HEK293 (cell line): ENCODE data around the gene TTC23.

Source experiments
- GFI1B ChIP-seq: fragments of 450-650 bp; formaldehyde crosslinking; IDR thresholded peaks from 2 replicates; pipeline ENCODE4 v1.5.1; 2016; ENCODE audit warnings: missing biosample characterization, missing genetic modification characterization
- TCF7L2 ChIP-seq: IDR thresholded peaks from 2 replicates; pipeline ENCODE4 v1.6.1; 2011; ENCODE audit warnings: low read depth, mild to moderate bottlenecking, inconsistent platforms, low read length, moderate library complexity, borderline replicate concordance
- ZBTB1 ChIP-seq: fragments of 450-650 bp; formaldehyde crosslinking; IDR thresholded peaks from 2 replicates; pipeline ENCODE4 v1.5.1; 2016; ENCODE audit warnings: missing biosample characterization, missing genetic modification characterization
- ZNF274 ChIP-seq, 2 experiments: fragments of 200-500 bp in 1 of 2; fragments of 450-650 bp in 1 of 2; sonication (Bioruptor generic) in 1 of 2; formaldehyde crosslinking in 1 of 2; IDR thresholded peaks; 2 replicates each; pipeline versions ENCODE4 v1.5.1 to v1.6.1; 2014 to 2016; ENCODE audit warnings: borderline replicate concordance in 1 of 2, inconsistent platforms in 1 of 2, low read length in 1 of 2, missing biosample characterization in 1 of 2, missing genetic modification characterization in 1 of 2
- ZNF404 ChIP-seq: fragments of 450-650 bp; formaldehyde crosslinking; IDR thresholded peaks from 2 replicates; pipeline ENCODE4 v1.5.1; 2017; ENCODE audit warnings: missing biosample characterization, missing genetic modification characterization
- ZNF560 ChIP-seq: fragments of 450-650 bp; formaldehyde crosslinking; IDR thresholded peaks from 2 replicates; pipeline ENCODE4 v1.5.1; 2017; ENCODE audit warnings: missing biosample characterization, missing genetic modification characterization, borderline replicate concordance
- ZNF561 ChIP-seq: fragments of 450-650 bp; IDR thresholded peaks from 2 replicates; pipeline ENCODE4 v1.5.1; 2018; ENCODE audit warnings: missing biosample characterization, missing genetic modification characterization, borderline replicate concordance
- ZNF610 ChIP-seq: fragments of 450-650 bp; formaldehyde crosslinking; IDR thresholded peaks from 2 replicates; pipeline ENCODE4 v1.5.1; 2016; ENCODE audit warnings: missing biosample characterization, missing genetic modification characterization, borderline replicate concordance
- ZNF621 ChIP-seq: fragments of 450-650 bp; formaldehyde crosslinking; IDR thresholded peaks from 2 replicates; pipeline ENCODE4 v1.5.1; 2017; ENCODE audit warnings: missing biosample characterization, missing genetic modification characterization
- ZNF623 ChIP-seq: fragments of 450-650 bp; formaldehyde crosslinking; IDR thresholded peaks from 2 replicates; pipeline ENCODE4 v1.5.1; 2016; ENCODE audit warnings: missing biosample characterization, missing genetic modification characterization
- ZNF629 ChIP-seq: fragments of 450-650 bp; formaldehyde crosslinking; IDR thresholded peaks from 2 replicates; pipeline ENCODE4 v1.5.1; 2017; ENCODE audit warnings: missing biosample characterization, missing genetic modification characterization
- ZNF677 ChIP-seq: fragments of 450-650 bp; IDR thresholded peaks from 2 replicates; pipeline ENCODE4 v1.5.0; 2018; ENCODE audit warnings: missing biosample characterization, mild to moderate bottlenecking, missing genetic modification characterization, moderate library complexity
- ZNF776 ChIP-seq: fragments of 450-650 bp; formaldehyde crosslinking; IDR thresholded peaks from 2 replicates; pipeline ENCODE4 v1.5.0; 2017; ENCODE audit warnings: missing biosample characterization, missing genetic modification characterization, borderline replicate concordance
- ZSCAN23 ChIP-seq: fragments of 450-650 bp; formaldehyde crosslinking; IDR thresholded peaks from 2 replicates; pipeline ENCODE4 v1.5.1; 2016; ENCODE audit warnings: missing biosample characterization, missing genetic modification characterization
- ZXDB ChIP-seq: fragments of 450-650 bp; formaldehyde crosslinking; IDR thresholded peaks from 2 replicates; pipeline ENCODE4 v1.5.1; 2016; ENCODE audit warnings: missing biosample characterization, missing genetic modification characterization
- TF ChIP-seq, protein P1 (sequence below): fragments of 450-650 bp; formaldehyde crosslinking; IDR thresholded peaks from 2 replicates; pipeline ENCODE4 v1.5.1; 2016; ENCODE audit warnings: missing biosample characterization, missing genetic modification characterization, low read depth
- TF ChIP-seq, protein P2 (sequence below): fragments of 450-650 bp; formaldehyde crosslinking; IDR thresholded peaks from 2 replicates; pipeline ENCODE4 v1.5.1; 2017; ENCODE audit warnings: missing biosample characterization, mild to moderate bottlenecking, missing genetic modification characterization, moderate library complexity
- TF ChIP-seq, protein P3 (sequence below): fragments of 450-650 bp; formaldehyde crosslinking; optimal IDR thresholded peaks from 2 replicates; pipeline ENCODE3; 2016; ENCODE audit warnings: missing biosample characterization, mild to moderate bottlenecking, missing genetic modification characterization
- TF ChIP-seq, protein P4 (sequence below): fragments of 450-650 bp; formaldehyde crosslinking; IDR thresholded peaks from 2 replicates; pipeline ENCODE4 v1.5.1; 2016; ENCODE audit warnings: missing biosample characterization, missing genetic modification characterization, low read depth
- TF ChIP-seq, protein P5 (sequence below): fragments of 450-650 bp; formaldehyde crosslinking; IDR thresholded peaks from 2 replicates; pipeline ENCODE4 v1.5.1; 2016; ENCODE audit warnings: missing biosample characterization, missing genetic modification characterization
- TF ChIP-seq, protein P6 (sequence below): fragments of 450-650 bp; formaldehyde crosslinking; IDR thresholded peaks from 2 replicates; pipeline ENCODE4 v1.5.1; 2017; ENCODE audit warnings: missing biosample characterization, missing genetic modification characterization
- TF ChIP-seq, protein P7 (sequence below): fragments of 450-650 bp; formaldehyde crosslinking; IDR thresholded peaks from 2 replicates; pipeline ENCODE4 v1.5.1; 2016; ENCODE audit warnings: missing biosample characterization, missing genetic modification characterization

Gene TTC23

DNA sequence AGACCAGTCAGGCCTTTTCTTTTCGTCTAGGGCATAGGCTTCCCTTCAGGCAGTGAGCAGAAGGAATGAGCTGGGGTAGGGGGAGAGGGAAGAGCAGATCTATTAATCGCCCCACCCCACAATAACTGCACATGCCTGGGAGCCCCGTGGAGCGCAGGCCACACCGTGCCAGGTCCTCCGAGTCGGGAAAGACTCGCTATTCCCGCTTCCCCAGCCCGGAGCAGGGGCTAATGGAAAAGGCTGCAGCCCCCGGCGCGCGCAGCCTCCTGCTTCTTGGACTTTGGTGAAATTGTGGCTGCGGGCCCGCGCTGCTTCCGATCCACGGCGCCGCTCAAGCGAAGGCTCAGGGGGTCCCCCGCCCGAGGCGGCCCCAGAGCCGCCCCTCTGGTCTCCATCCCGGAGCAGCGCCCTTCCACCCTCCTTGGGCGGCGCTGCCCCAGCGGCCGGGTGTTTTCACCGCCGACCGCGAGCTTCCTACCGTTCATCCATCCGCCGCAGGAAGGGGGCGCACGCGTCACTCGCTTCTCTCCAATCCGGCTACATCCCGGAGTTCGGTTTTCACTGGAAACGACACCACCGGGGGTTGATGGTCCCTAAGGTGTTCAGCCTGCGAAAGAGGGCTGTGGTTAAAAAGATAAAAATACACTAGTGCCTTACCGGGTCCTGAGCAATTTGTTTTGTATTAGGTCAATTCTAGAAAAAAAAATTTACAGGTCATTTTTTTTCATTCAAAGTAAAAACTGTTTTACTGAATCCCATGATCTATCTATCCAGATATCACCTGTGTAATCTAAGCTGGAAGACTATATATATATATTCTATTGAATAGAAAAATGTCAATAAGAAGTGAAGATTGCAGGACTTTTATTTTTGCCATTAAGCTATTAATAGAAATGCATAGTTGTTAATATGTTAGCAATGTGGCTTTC, 148.9 kb downstream of the TTC23 start (continued):
- TF ChIP-seq, protein P1, sequence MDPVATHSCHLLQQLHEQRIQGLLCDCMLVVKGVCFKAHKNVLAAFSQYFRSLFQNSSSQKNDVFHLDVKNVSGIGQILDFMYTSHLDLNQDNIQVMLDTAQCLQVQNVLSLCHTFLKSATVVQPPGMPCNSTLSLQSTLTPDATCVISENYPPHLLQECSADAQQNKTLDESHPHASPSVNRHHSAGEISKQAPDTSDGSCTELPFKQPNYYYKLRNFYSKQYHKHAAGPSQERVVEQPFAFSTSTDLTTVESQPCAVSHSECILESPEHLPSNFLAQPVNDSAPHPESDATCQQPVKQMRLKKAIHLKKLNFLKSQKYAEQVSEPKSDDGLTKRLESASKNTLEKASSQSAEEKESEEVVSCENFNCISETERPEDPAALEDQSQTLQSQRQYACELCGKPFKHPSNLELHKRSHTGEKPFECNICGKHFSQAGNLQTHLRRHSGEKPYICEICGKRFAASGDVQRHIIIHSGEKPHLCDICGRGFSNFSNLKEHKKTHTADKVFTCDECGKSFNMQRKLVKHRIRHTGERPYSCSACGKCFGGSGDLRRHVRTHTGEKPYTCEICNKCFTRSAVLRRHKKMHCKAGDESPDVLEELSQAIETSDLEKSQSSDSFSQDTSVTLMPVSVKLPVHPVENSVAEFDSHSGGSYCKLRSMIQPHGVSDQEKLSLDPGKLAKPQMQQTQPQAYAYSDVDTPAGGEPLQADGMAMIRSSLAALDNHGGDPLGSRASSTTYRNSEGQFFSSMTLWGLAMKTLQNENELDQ (tag by site-specific recombination): no peak
- TF ChIP-seq ZNF677 (no peak), TCF7L2 (no peak), ZXDB (tag by site-specific recombination) (no peak), ZNF623 (no peak), ZNF610 (tag by site-specific recombination) (no peak), ZNF561 (tag by site-specific recombination) (peak; percentile 46; the same call in 1 of the 2 replicates), ZNF629 (no peak), ZNF274 (IDR thresholded peaks at IDR 0.05; ENCODE audit: low read length) (no peak), ZNF274 (tag by site-specific recombination; IDR thresholded peaks at IDR 0.05; ENCODE audit: borderline replicate concordance) (no peak), ZBTB1 (no peak), ZSCAN23 (tag by site-specific recombination) (no peak), ZNF621 (tag by site-specific recombination) (no peak), ZNF560 (tag by site-specific recombination) (no peak), ZNF404 (no peak), GFI1B (tag by site-specific recombination) (no peak), ZNF776 (tag by site-specific recombination) (no peak)
- TF ChIP-seq, protein P2, sequence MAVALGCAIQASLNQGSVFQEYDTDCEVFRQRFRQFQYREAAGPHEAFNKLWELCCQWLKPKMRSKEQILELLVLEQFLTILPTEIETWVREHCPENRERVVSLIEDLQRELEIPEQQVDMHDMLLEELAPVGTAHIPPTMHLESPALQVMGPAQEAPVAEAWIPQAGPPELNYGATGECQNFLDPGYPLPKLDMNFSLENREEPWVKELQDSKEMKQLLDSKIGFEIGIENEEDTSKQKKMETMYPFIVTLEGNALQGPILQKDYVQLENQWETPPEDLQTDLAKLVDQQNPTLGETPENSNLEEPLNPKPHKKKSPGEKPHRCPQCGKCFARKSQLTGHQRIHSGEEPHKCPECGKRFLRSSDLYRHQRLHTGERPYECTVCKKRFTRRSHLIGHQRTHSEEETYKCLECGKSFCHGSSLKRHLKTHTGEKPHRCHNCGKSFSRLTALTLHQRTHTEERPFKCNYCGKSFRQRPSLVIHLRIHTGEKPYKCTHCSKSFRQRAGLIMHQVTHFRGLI (tag by site-specific recombination): no peak
- TF ChIP-seq, protein P3, sequence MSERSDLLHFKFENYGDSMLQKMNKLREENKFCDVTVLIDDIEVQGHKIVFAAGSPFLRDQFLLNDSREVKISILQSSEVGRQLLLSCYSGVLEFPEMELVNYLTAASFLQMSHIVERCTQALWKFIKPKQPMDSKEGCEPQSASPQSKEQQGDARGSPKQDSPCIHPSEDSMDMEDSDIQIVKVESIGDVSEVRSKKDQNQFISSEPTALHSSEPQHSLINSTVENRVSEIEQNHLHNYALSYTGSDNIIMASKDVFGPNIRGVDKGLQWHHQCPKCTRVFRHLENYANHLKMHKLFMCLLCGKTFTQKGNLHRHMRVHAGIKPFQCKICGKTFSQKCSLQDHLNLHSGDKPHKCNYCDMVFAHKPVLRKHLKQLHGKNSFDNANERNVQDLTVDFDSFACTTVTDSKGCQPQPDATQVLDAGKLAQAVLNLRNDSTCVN (tag by site-specific recombination): peak; percentile 28
- TF ChIP-seq, protein P4, sequence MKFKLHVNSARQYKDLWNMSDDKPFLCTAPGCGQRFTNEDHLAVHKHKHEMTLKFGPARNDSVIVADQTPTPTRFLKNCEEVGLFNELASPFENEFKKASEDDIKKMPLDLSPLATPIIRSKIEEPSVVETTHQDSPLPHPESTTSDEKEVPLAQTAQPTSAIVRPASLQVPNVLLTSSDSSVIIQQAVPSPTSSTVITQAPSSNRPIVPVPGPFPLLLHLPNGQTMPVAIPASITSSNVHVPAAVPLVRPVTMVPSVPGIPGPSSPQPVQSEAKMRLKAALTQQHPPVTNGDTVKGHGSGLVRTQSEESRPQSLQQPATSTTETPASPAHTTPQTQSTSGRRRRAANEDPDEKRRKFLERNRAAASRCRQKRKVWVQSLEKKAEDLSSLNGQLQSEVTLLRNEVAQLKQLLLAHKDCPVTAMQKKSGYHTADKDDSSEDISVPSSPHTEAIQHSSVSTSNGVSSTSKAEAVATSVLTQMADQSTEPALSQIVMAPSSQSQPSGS (tag by site-specific recombination): no peak
- TF ChIP-seq, protein P5, sequence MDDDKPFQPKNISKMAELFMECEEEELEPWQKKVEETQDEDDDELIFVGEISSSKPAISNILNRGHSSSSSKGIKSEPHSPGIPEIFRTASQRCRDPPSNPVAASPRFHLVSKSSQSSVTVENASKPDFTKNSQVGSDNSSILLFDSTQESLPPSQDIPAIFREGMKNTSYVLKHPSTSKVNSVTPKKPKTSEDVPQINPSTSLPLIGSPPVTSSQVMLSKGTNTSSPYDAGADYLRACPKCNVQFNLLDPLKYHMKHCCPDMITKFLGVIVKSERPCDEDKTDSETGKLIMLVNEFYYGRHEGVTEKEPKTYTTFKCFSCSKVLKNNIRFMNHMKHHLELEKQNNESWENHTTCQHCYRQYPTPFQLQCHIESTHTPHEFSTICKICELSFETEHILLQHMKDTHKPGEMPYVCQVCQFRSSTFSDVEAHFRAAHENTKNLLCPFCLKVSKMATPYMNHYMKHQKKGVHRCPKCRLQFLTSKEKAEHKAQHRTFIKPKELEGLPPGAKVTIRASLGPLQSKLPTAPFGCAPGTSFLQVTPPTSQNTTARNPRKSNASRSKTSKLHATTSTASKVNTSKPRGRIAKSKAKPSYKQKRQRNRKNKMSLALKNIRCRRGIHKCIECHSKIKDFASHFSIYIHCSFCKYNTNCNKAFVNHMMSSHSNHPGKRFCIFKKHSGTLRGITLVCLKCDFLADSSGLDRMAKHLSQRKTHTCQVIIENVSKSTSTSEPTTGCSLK (tag by site-specific recombination): no peak
- TF ChIP-seq, protein P6, sequence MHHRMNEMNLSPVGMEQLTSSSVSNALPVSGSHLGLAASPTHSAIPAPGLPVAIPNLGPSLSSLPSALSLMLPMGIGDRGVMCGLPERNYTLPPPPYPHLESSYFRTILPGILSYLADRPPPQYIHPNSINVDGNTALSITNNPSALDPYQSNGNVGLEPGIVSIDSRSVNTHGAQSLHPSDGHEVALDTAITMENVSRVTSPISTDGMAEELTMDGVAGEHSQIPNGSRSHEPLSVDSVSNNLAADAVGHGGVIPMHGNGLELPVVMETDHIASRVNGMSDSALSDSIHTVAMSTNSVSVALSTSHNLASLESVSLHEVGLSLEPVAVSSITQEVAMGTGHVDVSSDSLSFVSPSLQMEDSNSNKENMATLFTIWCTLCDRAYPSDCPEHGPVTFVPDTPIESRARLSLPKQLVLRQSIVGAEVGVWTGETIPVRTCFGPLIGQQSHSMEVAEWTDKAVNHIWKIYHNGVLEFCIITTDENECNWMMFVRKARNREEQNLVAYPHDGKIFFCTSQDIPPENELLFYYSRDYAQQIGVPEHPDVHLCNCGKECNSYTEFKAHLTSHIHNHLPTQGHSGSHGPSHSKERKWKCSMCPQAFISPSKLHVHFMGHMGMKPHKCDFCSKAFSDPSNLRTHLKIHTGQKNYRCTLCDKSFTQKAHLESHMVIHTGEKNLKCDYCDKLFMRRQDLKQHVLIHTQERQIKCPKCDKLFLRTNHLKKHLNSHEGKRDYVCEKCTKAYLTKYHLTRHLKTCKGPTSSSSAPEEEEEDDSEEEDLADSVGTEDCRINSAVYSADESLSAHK (tag by site-specific recombination): no peak
- TF ChIP-seq, protein P7, sequence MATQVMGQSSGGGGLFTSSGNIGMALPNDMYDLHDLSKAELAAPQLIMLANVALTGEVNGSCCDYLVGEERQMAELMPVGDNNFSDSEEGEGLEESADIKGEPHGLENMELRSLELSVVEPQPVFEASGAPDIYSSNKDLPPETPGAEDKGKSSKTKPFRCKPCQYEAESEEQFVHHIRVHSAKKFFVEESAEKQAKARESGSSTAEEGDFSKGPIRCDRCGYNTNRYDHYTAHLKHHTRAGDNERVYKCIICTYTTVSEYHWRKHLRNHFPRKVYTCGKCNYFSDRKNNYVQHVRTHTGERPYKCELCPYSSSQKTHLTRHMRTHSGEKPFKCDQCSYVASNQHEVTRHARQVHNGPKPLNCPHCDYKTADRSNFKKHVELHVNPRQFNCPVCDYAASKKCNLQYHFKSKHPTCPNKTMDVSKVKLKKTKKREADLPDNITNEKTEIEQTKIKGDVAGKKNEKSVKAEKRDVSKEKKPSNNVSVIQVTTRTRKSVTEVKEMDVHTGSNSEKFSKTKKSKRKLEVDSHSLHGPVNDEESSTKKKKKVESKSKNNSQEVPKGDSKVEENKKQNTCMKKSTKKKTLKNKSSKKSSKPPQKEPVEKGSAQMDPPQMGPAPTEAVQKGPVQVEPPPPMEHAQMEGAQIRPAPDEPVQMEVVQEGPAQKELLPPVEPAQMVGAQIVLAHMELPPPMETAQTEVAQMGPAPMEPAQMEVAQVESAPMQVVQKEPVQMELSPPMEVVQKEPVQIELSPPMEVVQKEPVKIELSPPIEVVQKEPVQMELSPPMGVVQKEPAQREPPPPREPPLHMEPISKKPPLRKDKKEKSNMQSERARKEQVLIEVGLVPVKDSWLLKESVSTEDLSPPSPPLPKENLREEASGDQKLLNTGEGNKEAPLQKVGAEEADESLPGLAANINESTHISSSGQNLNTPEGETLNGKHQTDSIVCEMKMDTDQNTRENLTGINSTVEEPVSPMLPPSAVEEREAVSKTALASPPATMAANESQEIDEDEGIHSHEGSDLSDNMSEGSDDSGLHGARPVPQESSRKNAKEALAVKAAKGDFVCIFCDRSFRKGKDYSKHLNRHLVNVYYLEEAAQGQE (tag by site-specific recombination): no peak
